Caco-2 (cell line): ENCODE measurements around the gene HDX. TPM values are rescaled to one million over a fixed set of nuclear protein-coding genes. Genes with fewer than 3 reads are reported as not detected.

Experiments
- BruUV-seq: library from RNA; stranded (reverse); fragments of 400-500 nt; replicated peaks from 2 replicates; lab custom pipeline; 2021; lab: Mats Ljungman, UMichigan
- CTCF ChIA-PET: fragments of 300-600 bp; sonication (Branson Sonifier 250); formaldehyde crosslinking; loops from one replicate; lab custom pipeline; 2022; ENCODE audit warnings: antibody characterized with exemption; lab: Charles Lee
- POLR2A ChIA-PET: fragments of 300-600 bp; sonication (Branson Sonifier 250); formaldehyde crosslinking; loops from one replicate; lab custom pipeline; 2022; ENCODE audit warnings: antibody characterized with exemption; lab: Charles Lee
- DNase-seq, 2 experiments: peaks; one replicate each; pipeline versions ENCODE4 v3.0.0 to v3.0.0-alpha.2; 2020 to 2022
- H3K27me3 ChIP-seq: replicated peaks from 2 replicates; pipeline ENCODE4 v1.6.0; 2011; ENCODE audit warnings: low read length; ENCODE audit not compliant: control insufficient read depth, insufficient read depth
- H3K36me3 ChIP-seq: 2 replicates; pipeline ENCODE4 v1.5.1; 2011; ENCODE audit warnings: low read length; ENCODE audit not compliant: control insufficient read depth, insufficient read depth
- H3K4me1 ChIP-seq: fragments of 250-450 bp; sonication (Bioruptor Pico); 2 replicates; pipeline ENCODE4 v1.5.1; 2020; ENCODE audit warnings: mild to moderate bottlenecking
- H3K4me3 ChIP-seq: 2 replicates; pipeline ENCODE4 v1.5.1; 2011; ENCODE audit warnings: low read depth, mild to moderate bottlenecking, control low read depth, low read length
- H3K9me3 ChIP-seq: fragments of 250-450 bp; sonication (Bioruptor Pico); 2 replicates; pipeline ENCODE4 v1.5.1; 2020; ENCODE audit warnings: mild to moderate bottlenecking, moderate library complexity
- H3K27ac Mint-ChIP-seq: one replicate; pipeline ENCODE4 v1.8.0; 2022; ENCODE audit warnings: mixed read lengths; ENCODE audit not compliant: unreplicated experiment
- H3K27me3 Mint-ChIP-seq: one replicate; pipeline ENCODE4 v1.8.0; 2022; ENCODE audit warnings: mixed read lengths; ENCODE audit not compliant: insufficient read depth, unreplicated experiment
- H3K36me3 Mint-ChIP-seq: one replicate; pipeline ENCODE4 v1.8.0; 2022; ENCODE audit warnings: mild to moderate bottlenecking, mixed read lengths; ENCODE audit not compliant: insufficient read depth, unreplicated experiment
- H3K4me1 Mint-ChIP-seq: one replicate; pipeline ENCODE4 v1.8.0; 2022; ENCODE audit warnings: low read depth, mixed read lengths; ENCODE audit not compliant: unreplicated experiment
- H3K4me3 Mint-ChIP-seq: one replicate; pipeline ENCODE4 v1.8.0; 2022; ENCODE audit warnings: mild to moderate bottlenecking, moderate library complexity, mixed read lengths; ENCODE audit not compliant: unreplicated experiment
- H3K9me3 Mint-ChIP-seq: one replicate; pipeline ENCODE4 v1.8.0; 2022; ENCODE audit warnings: mixed read lengths; ENCODE audit not compliant: unreplicated experiment
- CTCF ChIP-seq, 2 experiments: fragments of 200-600 bp in 1 of 2; IDR thresholded peaks; 1 replicate in 1 of 2; 2 replicates in 1 of 2; pipeline versions ENCODE4 v1.5.1 to v1.8.0; 2011 to 2022; ENCODE audit warnings: antibody characterized with exemption in 1 of 2, control low read depth in 1 of 2, inconsistent platforms in 1 of 2, low read depth in 1 of 2, low read length in 1 of 2, mild to moderate bottlenecking in 1 of 2, moderate library complexity in 1 of 2; ENCODE audit not compliant: insufficient read depth in 1 of 2, severe bottlenecking in 1 of 2, unreplicated experiment in 1 of 2
- intact Hi-C: fragments of 100-400 bp; cut with micrococcal nuclease; formaldehyde crosslinking; loops from one replicate; pipeline ENCODE4 v1.10.0; 2022; ENCODE audit not compliant: unreplicated experiment
- total RNA-seq: library from RNA; stranded (reverse); gene quantifications from 2 replicates; pipeline ENCODE4 v1.2.3, GENCODE V29; 2022

Gene HDX
- total RNA-seq, 1 experiment from 2014 or later = 1.7 TPM

- H3K4me3 ChIP-seq = no peak overlapping the region
- TF ChIP-seq CTCF (IDR thresholded peaks at IDR 0.05; ENCODE audit: insufficient read depth in 1 of 2, low read depth in 1 of 2, low read length in 1 of 2, severe bottlenecking in 1 of 2, unreplicated experiment in 1 of 2) = no peak
- ChIA-PET POLR2A (no interaction called here), CTCF (no interaction called here)
- H3K4me1 Mint-ChIP-seq = no peaks in the 10 kb centered on the region
- H3K9me3 Mint-ChIP-seq = no peaks in the 10 kb centered on the region
- no peak overlapping the region for H3K27ac Mint-ChIP-seq
- H3K27me3 ChIP-seq = no peaks in the 10 kb centered on the region
- H3K4me1 ChIP-seq = no peaks in the 10 kb centered on the region
- no peaks in the 10 kb centered on the region for H3K9me3 ChIP-seq
- BruUV-seq = no TSS peak
- H3K36me3 ChIP-seq = no peaks in the 10 kb centered on the region
- H3K36me3 Mint-ChIP-seq = no peaks in the 10 kb centered on the region
- H3K27me3 Mint-ChIP-seq = no peaks in the 10 kb centered on the region
- no peak overlapping the region for H3K4me3 Mint-ChIP-seq
- intact Hi-C loops = no loop called here
- DNase-seq = no peak
Observed at GRCh38 chrX:84488426-84488825, 13.8 kb downstream of the HDX start.

GRCh38 chrX:84487365-84488353, 14.6 kb downstream of the HDX start:
- Mint-ChIP-seq H3K9me3 (no peaks in the 10 kb centered on the region), H3K4me3 (no peak overlapping the region), H3K4me1 (no peaks in the 10 kb centered on the region), H3K27me3 (no peaks in the 10 kb centered on the region), H3K36me3 (no peaks in the 10 kb centered on the region), H3K27ac (no peak overlapping the region)
- H3K4me3 ChIP-seq = no peak overlapping the region
- TF ChIP-seq CTCF (IDR thresholded peaks at IDR 0.05; ENCODE audit: insufficient read depth in 1 of 2, low read depth in 1 of 2, low read length in 1 of 2, severe bottlenecking in 1 of 2, unreplicated experiment in 1 of 2) = no peak
- DNase-seq = no peak
- no TSS peak for BruUV-seq
- POLR2A ChIA-PET = no interaction called here
- intact Hi-C loops = no loop called here
- H3K27me3 ChIP-seq = no peaks in the 10 kb centered on the region
- no peaks in the 10 kb centered on the region for H3K9me3 ChIP-seq
- H3K4me1 ChIP-seq = no peaks in the 10 kb centered on the region
- CTCF ChIA-PET = no interaction called here
- no peaks in the 10 kb centered on the region for H3K36me3 ChIP-seq

- TF ChIP-seq CTCF (IDR thresholded peaks at IDR 0.05; ENCODE audit: insufficient read depth in 1 of 2, low read depth in 1 of 2, low read length in 1 of 2, severe bottlenecking in 1 of 2, unreplicated experiment in 1 of 2) = no peak
- H3K4me3 Mint-ChIP-seq = no peak overlapping the region
- ChIA-PET CTCF (no interaction called here), POLR2A (no interaction called here)
- DNase-seq = no peak
- no TSS peak for BruUV-seq
- no peaks in the 10 kb centered on the region for H3K4me1 ChIP-seq
- no peaks in the 10 kb centered on the region for H3K36me3 ChIP-seq
- H3K27me3 Mint-ChIP-seq = no peaks in the 10 kb centered on the region
- no peaks in the 10 kb centered on the region for H3K4me1 Mint-ChIP-seq
- intact Hi-C loops = no loop called here
- no peak overlapping the region for H3K4me3 ChIP-seq
- H3K9me3 Mint-ChIP-seq = no peaks in the 10 kb centered on the region
- H3K27ac Mint-ChIP-seq = no peak overlapping the region
- no peaks in the 10 kb centered on the region for H3K36me3 Mint-ChIP-seq
- no peaks in the 10 kb centered on the region for H3K9me3 ChIP-seq
- no peaks in the 10 kb centered on the region for H3K27me3 ChIP-seq
Observed at GRCh38 chrX:84479086-84479485, 23.2 kb downstream of the HDX start.
